ENCODE data around the gene CDH5. TPM values are rescaled to one million over a fixed set of nuclear protein-coding genes. Genes with fewer than 3 reads are reported as not detected.

CDH5 gene
- total and polyA plus RNA-seq, 2 of the 8 experiments (the other 6 are each of a cell fraction or from before 2014, with no cell fraction given): 0.32 TPM

DNA sequence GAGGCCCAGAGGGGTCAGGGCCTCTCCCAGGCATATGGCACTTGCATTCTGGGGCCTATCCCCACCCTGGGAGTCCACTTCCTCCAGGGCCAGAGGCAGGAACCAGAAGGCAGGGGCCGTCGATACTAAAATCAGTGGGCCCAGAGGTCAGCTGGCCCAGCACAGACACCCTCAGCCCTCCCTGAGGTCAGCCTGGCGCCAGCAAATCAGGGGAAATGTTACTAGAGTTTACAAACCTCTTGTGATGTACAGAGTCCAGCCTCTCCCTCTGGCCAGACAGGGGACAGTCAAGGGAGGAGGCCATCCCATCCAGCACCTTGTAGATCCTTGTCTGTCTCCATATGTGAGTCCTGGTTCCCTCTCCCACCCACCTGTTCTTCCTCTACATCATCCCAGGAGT, 10.8 kb downstream of the CDH5 start (continued):
- TF ChIP-seq, protein P1, sequence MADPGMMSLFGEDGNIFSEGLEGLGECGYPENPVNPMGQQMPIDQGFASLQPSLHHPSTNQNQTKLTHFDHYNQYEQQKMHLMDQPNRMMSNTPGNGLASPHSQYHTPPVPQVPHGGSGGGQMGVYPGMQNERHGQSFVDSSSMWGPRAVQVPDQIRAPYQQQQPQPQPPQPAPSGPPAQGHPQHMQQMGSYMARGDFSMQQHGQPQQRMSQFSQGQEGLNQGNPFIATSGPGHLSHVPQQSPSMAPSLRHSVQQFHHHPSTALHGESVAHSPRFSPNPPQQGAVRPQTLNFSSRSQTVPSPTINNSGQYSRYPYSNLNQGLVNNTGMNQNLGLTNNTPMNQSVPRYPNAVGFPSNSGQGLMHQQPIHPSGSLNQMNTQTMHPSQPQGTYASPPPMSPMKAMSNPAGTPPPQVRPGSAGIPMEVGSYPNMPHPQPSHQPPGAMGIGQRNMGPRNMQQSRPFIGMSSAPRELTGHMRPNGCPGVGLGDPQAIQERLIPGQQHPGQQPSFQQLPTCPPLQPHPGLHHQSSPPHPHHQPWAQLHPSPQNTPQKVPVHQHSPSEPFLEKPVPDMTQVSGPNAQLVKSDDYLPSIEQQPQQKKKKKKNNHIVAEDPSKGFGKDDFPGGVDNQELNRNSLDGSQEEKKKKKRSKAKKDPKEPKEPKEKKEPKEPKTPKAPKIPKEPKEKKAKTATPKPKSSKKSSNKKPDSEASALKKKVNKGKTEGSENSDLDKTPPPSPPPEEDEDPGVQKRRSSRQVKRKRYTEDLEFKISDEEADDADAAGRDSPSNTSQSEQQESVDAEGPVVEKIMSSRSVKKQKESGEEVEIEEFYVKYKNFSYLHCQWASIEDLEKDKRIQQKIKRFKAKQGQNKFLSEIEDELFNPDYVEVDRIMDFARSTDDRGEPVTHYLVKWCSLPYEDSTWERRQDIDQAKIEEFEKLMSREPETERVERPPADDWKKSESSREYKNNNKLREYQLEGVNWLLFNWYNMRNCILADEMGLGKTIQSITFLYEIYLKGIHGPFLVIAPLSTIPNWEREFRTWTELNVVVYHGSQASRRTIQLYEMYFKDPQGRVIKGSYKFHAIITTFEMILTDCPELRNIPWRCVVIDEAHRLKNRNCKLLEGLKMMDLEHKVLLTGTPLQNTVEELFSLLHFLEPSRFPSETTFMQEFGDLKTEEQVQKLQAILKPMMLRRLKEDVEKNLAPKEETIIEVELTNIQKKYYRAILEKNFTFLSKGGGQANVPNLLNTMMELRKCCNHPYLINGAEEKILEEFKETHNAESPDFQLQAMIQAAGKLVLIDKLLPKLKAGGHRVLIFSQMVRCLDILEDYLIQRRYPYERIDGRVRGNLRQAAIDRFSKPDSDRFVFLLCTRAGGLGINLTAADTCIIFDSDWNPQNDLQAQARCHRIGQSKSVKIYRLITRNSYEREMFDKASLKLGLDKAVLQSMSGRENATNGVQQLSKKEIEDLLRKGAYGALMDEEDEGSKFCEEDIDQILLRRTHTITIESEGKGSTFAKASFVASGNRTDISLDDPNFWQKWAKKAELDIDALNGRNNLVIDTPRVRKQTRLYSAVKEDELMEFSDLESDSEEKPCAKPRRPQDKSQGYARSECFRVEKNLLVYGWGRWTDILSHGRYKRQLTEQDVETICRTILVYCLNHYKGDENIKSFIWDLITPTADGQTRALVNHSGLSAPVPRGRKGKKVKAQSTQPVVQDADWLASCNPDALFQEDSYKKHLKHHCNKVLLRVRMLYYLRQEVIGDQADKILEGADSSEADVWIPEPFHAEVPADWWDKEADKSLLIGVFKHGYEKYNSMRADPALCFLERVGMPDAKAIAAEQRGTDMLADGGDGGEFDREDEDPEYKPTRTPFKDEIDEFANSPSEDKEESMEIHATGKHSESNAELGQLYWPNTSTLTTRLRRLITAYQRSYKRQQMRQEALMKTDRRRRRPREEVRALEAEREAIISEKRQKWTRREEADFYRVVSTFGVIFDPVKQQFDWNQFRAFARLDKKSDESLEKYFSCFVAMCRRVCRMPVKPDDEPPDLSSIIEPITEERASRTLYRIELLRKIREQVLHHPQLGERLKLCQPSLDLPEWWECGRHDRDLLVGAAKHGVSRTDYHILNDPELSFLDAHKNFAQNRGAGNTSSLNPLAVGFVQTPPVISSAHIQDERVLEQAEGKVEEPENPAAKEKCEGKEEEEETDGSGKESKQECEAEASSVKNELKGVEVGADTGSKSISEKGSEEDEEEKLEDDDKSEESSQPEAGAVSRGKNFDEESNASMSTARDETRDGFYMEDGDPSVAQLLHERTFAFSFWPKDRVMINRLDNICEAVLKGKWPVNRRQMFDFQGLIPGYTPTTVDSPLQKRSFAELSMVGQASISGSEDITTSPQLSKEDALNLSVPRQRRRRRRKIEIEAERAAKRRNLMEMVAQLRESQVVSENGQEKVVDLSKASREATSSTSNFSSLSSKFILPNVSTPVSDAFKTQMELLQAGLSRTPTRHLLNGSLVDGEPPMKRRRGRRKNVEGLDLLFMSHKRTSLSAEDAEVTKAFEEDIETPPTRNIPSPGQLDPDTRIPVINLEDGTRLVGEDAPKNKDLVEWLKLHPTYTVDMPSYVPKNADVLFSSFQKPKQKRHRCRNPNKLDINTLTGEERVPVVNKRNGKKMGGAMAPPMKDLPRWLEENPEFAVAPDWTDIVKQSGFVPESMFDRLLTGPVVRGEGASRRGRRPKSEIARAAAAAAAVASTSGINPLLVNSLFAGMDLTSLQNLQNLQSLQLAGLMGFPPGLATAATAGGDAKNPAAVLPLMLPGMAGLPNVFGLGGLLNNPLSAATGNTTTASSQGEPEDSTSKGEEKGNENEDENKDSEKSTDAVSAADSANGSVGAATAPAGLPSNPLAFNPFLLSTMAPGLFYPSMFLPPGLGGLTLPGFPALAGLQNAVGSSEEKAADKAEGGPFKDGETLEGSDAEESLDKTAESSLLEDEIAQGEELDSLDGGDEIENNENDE (IDR thresholded peaks at IDR 0.05; ENCODE audit: insufficient replicate concordance, low read length): no peak
- TF ChIP-seq HDAC2 (IDR thresholded peaks at IDR 0.05; ENCODE audit: borderline replicate concordance in 1 of 2, low read depth in 2 of 2, low read length in 2 of 2) (no peak), SP4 (IDR thresholded peaks at IDR 0.05; ENCODE audit: low read length) (no peak), SIN3A (conservative IDR thresholded peaks at IDR 0.05 in 1 of 2, IDR thresholded peaks at IDR 0.05 in 1 of 2; ENCODE audit: low read depth in 1 of 2, low read length in 2 of 2) (no peak), HDAC6 (IDR thresholded peaks at IDR 0.05; ENCODE audit: low read depth, low read length) (no peak), ASH2L (IDR thresholded peaks at IDR 0.05; ENCODE audit: low read length) (no peak), CBX8 (IDR thresholded peaks at IDR 0.05; ENCODE audit: borderline replicate concordance, low read depth, low read length) (no peak), ZNF274 (IDR thresholded peaks at IDR 0.05; ENCODE audit: borderline replicate concordance, extremely low read depth, low read length) (no peak)
- TF ChIP-seq, protein P2, sequence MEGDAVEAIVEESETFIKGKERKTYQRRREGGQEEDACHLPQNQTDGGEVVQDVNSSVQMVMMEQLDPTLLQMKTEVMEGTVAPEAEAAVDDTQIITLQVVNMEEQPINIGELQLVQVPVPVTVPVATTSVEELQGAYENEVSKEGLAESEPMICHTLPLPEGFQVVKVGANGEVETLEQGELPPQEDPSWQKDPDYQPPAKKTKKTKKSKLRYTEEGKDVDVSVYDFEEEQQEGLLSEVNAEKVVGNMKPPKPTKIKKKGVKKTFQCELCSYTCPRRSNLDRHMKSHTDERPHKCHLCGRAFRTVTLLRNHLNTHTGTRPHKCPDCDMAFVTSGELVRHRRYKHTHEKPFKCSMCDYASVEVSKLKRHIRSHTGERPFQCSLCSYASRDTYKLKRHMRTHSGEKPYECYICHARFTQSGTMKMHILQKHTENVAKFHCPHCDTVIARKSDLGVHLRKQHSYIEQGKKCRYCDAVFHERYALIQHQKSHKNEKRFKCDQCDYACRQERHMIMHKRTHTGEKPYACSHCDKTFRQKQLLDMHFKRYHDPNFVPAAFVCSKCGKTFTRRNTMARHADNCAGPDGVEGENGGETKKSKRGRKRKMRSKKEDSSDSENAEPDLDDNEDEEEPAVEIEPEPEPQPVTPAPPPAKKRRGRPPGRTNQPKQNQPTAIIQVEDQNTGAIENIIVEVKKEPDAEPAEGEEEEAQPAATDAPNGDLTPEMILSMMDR (IDR thresholded peaks at IDR 0.05; ENCODE audit: control extremely low read depth in 1 of 3, insufficient read depth in 1 of 3, low read depth in 1 of 3, low read length in 3 of 3): no peak
